ENCODE measurements around the gene DCUN1D4. TPM values are rescaled to one million over a fixed set of nuclear protein-coding genes. Genes with fewer than 3 reads are reported as not detected.

Gene DCUN1D4
- total RNA-seq, 1 donor from 2014 or later: 28.7 TPM

GRCh38 chr4:51833236-51833635 lies 9.7 kb upstream of the DCUN1D4 start:
- peaks cover 2% of the 10 kb centered on the region for H3K27me3 ChIP-seq (ENCODE audit: control insufficient read depth, insufficient read depth, low read length)
- DNase-seq (ENCODE audit: low read depth) (no peak), FAIRE-seq (no peak)
- no peak overlapping the region for H3K4me3 ChIP-seq (ENCODE audit: low read depth, low read length)
- no peak for TF ChIP-seq CTCF (IDR thresholded peaks at IDR 0.05; ENCODE audit: insufficient read depth, low read length, severe bottlenecking)
- no peaks in the 10 kb centered on the region for H3K36me3 ChIP-seq (ENCODE audit: control insufficient read depth, insufficient read depth, low read length)

GRCh38 chr4:51835079-51835478 lies 7.9 kb upstream of the DCUN1D4 start:
- DNase-seq (ENCODE audit: low read depth) (no peak), FAIRE-seq (no peak)
- no peak for TF ChIP-seq CTCF (IDR thresholded peaks at IDR 0.05; ENCODE audit: insufficient read depth, low read length, severe bottlenecking)
- Histone ChIP-seq H3K36me3 (ENCODE audit: control insufficient read depth, insufficient read depth, low read length) (no peaks in the 10 kb centered on the region), H3K4me3 (ENCODE audit: low read depth, low read length) (no peak overlapping the region), H3K27me3 (ENCODE audit: control insufficient read depth, insufficient read depth, low read length) (peaks cover 2% of the 10 kb centered on the region)

GRCh38 chr4:51835855-51836254 lies 7.1 kb upstream of the DCUN1D4 start:
- Histone ChIP-seq H3K4me3 (ENCODE audit: low read depth, low read length) (no peak overlapping the region), H3K27me3 (ENCODE audit: control insufficient read depth, insufficient read depth, low read length) (peaks cover 2% of the 10 kb centered on the region), H3K36me3 (ENCODE audit: control insufficient read depth, insufficient read depth, low read length) (no peaks in the 10 kb centered on the region)
- no peak for DNase-seq (ENCODE audit: low read depth)
- no peak for TF ChIP-seq CTCF (IDR thresholded peaks at IDR 0.05; ENCODE audit: insufficient read depth, low read length, severe bottlenecking)
- no peak for FAIRE-seq

GRCh38 chr4:51836549-51836948 lies 6.4 kb upstream of the DCUN1D4 start:
- no peak for FAIRE-seq

GRCh38 chr4:51840781-51841180 lies 2.2 kb upstream of the DCUN1D4 start:
- FAIRE-seq (no peak), DNase-seq (ENCODE audit: low read depth) (no peak)
- no peak overlapping the region for H3K4me3 ChIP-seq (ENCODE audit: low read depth, low read length)
- TF ChIP-seq CTCF (IDR thresholded peaks at IDR 0.05; ENCODE audit: insufficient read depth, low read length, severe bottlenecking): no peak
- H3K27me3 ChIP-seq (ENCODE audit: control insufficient read depth, insufficient read depth, low read length): no peaks in the 10 kb centered on the region
- H3K36me3 ChIP-seq (ENCODE audit: control insufficient read depth, insufficient read depth, low read length): no peaks in the 10 kb centered on the region

More at GRCh38 chr4:51836549-51836948, 6.4 kb upstream of the DCUN1D4 start:
- no peak for TF ChIP-seq CTCF (IDR thresholded peaks at IDR 0.05; ENCODE audit: insufficient read depth, low read length, severe bottlenecking)
- Histone ChIP-seq H3K27me3 (ENCODE audit: control insufficient read depth, insufficient read depth, low read length) (peaks cover 2% of the 10 kb centered on the region), H3K36me3 (ENCODE audit: control insufficient read depth, insufficient read depth, low read length) (no peaks in the 10 kb centered on the region), H3K4me3 (ENCODE audit: low read depth, low read length) (no peak overlapping the region)
- DNase-seq (ENCODE audit: low read depth): peak; percentile 7

GRCh38 chr4:51842167-51842553 lies 793 bp upstream of the DCUN1D4 start:
- DNase-seq (ENCODE audit: low read depth): no peak
- Histone ChIP-seq H3K27me3 (ENCODE audit: control insufficient read depth, insufficient read depth, low read length) (no peaks in the 10 kb centered on the region), H3K4me3 (ENCODE audit: low read depth, low read length) (peak overlapping the region; percentile 88), H3K36me3 (ENCODE audit: control insufficient read depth, insufficient read depth, low read length) (no peaks in the 10 kb centered on the region)
- TF ChIP-seq CTCF (IDR thresholded peaks at IDR 0.05; ENCODE audit: insufficient read depth, low read length, severe bottlenecking): no peak
- no peak for FAIRE-seq

All from bronchial epithelial cell (primary cell).